NCI-H524 (cell line): ENCODE results near the gene GGCX.

ENCODE experiments used
- DNase-seq, 2 experiments: peaks; one replicate each; lab custom pipeline; 2025; lab: John Stamatoyannopoulos, UW

Gene GGCX

DNA sequence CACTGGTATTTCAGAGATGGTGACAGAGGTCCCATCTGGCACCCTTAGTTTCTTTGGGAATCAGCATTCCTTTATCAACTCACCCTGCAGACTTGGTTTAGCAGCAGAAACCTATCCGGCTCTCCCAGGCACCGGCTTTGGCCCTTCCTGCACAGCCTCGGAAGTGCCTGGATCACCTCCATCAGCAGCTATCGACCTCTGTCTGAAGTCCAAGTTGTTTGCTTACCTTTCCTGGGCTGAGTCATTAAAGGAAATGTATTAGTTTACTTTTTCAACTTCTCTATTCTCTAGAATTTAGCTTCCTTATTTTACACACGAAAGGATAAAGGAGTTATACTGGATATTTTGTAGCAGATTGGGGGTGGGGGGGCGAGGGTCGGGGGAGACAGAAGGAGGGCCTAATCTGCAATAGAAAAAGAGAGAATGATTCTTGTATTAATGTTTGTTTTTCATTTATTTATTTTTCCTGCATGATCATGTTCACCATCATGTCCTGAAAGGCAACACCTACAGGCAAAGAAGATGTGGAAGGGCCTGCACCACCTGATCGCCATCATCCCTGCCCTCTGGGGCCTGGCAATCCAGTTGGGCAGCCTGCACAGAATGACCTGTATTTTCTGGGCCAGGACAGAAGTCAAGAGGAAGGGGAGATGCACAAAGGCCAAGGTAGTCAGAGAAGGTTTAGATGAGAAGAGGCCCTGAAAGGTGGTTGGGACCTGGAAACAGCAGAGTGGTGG lies 44.5 kb downstream of the GGCX start:
- no peak for DNase-seq

DNA sequence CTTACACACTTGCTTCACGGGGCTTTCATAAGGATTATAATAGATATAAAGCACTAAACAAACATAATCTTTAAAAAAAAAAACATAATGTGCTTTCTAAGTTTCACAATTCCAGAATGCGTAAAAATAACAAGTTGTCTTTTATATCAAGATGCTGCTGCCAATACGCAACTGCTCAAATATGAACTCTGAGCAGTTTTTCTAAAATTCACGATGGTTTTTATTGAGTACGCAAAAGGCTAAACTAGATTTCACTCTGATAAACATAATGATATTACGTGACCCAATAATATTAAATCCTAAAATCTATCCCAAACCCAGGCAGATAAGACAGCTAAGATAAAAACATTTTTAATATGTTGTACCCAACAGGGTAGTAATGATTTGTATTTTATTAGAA lies 47.0 kb downstream of the GGCX start:
- no peak for DNase-seq

DNA sequence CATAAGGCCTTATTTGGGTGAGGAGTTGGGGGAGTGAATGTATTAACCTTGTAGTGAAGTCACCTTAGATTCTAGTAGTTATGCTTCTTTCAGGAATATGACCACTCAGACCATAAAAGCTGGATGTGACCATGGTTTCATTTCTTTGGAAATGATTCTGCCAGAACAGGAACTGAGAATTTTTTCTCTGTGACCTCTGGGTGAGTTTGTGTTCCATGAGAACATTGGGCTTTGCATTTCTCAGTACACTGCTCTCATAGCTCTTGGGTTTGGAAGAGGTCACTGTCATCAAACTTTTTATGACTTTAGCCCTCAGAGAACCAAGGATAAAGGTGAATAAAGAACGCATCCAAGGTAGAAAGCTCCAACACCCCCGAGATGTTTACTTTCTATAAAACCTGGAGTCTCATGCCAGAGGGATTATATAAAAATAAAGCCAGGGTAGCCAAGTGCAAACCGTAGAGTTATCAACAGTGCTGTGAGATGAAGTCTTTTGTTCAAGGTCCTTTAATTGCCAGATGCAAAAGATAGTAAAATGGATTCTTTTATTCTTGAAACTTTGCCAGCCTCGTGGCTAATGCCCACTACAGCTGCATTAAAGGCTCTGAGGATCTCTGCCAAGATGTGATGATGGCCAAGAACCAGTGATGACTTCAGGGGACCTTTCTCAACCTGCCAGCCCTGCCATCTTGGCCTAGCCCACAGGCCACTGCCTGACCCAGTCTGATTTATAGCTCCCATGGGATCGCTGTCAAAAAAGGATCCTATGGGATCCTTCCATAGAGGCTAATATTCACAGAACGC lies 50.1 kb downstream of the GGCX start:
- DNase-seq = peak in 1 of 2 experiments; percentile 2

DNA sequence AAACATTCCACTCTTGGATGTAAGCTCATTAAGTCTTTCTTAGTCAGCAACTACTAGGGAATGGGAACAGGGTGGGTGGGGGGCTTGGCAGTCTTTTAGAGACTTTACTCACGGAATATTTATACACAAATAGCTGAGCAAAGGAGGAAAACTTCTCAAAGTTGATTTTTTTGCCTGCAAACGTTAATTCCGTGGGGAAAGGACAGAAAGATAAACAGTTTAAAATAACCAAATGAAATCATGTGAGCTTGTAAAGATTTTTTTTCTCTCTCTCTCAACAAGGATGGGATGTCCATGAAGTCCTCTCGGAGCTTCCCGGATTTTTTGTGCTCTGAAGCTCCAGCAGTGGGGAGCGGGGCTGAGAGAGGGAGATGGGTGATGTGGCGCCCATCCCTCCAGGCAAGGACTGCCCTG lies 54.5 kb downstream of the GGCX start:
- no peak for DNase-seq

DNA sequence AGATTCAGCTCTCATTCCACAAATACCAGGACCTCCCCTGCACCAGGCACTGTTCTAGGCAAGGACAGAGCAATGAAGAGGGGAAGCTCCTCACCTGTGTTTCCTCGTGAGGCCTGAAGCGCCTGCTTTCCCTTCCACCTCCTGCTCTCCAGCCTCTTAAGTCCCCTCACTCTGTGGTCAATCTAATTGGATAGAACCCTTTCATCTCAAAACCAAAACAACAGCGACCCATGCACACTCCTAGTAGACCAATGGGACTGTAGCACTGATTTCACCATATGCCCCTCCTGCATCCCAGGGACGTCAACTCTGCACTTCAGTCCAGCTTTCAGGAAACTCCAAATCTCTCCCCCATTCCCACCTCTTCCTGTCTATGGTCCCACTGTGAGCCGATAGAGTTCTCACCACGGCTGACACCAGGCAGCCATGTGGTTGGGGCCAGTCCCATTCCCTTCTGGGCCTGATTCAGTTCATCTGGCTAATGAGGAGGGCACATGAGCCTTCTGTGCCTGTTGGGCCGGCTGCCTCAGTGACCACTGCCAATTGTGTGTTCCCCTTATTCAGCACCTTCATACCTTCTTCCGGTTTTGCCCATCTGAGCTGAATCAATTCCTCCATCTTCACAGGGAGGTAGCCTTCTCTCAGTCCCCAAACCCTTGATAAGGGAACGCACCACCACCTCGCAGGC lies 55.6 kb downstream of the GGCX start:
- DNase-seq = peak in 1 of 2 experiments; percentile 9

DNA sequence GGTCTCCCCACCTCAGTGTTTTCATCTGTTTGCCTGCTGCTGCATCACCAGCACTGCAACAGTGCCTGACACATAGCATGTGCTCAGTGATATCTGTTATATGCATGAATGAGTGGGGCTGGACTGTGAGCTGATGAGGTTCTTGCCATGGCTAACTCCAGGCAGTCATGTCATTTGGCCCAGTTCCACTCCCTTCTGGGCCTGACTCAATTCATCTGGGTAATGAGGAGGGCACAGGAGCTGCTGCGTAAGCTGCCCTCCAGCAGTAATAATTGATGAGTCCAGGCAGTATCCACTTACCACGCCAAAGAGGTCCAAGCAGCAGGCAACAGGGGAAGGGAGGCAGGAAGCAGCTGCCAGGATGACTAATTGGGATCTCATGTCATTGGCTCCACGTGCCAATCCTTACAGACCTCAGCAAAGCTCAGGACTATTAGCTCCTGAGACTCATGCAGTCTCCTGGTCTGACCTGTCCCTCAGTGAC lies 56.5 kb downstream of the GGCX start:
- DNase-seq = peak; percentile 73 to 91

DNA sequence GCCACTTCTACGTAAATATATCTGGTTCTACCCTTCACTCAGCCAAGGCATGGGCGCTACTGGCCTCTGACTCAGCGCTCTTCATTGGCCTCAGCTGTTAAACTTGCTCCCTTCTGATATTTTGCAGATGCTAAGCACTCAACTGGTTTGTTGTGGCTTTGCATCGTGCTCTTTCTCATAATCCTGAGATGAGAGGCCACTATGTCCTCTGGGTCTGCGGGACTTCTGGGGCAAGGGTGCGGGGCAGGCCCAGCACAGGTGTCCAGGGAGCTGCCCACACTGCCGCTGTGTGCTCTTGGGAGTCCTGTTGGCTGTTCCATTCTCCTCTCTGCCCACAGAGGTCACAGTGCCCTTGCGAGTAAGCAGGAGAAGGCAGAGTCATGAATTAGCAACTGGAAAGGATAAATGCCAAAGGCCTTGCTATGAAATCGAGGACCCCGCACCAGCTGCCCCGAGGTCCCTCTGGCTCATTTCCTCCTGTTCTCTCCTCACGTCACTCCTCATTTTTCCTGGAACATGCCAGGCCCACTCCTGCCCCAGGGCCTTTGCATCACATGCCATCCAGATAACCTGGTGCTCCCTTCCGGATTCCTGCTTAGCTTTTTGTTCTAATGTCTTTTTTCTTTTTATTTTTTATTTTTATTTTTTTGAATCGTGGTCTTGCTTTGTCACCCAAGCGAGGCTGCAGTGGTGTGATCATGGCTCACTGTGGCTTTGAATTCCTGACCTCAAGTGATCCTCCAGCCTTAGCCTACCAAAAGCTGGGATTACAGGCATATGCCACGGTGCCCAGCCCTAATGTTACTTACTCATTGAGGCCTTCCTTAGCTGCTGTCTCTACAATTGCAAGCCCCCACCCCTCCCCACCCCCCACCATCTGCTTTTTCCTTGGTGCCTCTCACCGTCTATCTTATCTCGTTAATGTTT lies 57.2 kb downstream of the GGCX start:
- peak; percentile 71 to 85 for DNase-seq

DNA sequence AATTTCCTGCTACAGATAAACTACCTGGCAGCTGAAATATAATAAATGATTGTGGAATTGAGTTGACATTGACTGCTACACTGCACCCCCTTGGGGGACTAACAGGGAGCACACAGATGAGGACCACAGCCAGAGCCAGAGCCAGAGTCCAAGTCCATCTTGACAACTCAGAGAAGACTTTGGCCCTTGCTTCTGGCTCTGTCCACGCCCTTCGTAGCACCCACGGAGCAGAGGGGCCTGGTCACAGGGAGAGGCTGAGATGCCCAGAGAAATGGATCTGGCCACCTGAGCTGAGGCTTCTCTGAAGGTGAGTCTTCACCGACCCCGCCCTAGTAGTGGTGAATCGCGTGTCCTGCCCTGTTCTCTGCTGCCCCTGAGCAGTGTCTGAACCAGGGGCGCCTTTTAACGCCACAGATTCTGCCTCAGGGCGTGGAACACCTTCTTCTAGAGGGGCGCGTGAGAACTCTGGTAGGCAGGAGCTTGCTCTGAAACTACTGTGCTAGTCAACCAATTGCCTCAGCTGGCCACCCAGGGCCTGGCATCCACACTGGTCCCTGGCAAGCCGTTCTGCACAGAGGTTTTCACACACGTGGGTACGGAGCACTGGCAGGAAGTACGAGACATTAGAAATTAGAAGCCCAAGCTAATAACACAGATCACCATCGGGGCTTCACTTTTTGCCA lies 58.0 kb downstream of the GGCX start:
- no peak for DNase-seq

DNA sequence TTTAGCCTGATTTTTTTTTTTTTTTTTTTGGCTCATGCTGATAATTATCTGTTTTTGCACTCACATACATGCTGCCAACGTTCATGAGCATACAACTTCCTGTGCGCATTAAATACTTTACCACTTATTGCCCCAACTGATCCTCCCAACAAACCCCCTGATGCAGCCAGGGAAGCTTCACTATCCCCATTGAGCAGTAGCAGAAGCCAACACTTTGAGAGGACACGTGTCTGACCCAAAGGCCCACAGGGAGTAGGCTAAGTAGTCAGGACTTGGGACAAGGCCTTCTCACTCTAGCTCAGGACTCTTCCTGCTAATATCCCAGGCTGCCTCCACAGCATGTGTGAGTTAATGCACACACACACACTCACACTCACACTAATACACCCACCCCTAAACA lies 58.6 kb downstream of the GGCX start:
- no peak for DNase-seq

DNA sequence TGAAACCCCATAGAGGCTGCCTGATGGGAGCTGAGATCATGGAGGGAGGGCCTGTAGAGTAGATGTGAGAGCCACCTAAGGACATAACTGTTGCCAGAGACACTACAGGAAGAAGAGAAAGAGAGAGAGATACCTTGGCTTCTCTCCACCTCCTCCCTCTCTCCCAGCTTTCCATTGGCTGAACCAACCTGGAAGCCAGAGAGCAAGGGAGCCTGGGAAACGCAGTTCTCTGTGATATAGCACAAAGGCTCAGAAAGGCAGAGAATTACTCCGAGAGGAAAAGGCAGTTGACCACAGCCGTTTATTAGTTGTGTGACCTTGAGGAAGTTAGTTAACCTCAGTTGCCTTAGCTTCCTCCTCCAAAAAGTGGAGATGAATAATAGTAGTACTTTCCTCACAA lies 60.0 kb downstream of the GGCX start:
- DNase-seq = no peak

DNA sequence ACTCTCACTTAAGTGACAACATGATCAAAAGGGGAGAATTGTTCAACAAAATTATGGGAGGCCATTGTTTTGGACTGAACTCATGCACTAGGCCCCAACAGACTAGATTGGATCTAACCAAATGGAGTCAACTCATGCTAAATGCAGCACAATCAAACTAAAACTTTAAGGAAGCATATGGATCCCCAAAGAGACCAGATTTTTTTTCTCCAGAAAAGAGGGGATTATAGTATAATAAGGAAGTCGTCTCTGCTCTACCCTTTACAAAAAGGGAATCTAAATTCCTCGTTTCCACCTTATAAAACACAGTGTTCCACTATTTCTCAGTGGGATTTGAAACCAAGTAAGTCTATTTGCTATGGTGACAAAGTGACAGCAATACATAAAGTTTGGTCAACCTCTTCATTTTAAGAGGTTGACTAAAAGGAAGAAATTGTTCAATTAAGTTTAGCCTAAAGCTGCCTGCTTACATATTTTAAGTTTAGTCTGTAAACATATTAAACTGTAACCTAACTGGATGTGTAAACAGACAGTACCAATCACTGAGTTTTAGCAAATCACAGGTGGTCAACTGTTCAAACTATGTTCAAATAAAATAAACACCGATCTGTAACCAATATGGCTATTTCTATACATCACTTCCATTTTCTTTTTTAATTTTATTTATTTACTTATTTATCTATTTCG lies 63.2 kb downstream of the GGCX start:
- no peak for DNase-seq

DNA sequence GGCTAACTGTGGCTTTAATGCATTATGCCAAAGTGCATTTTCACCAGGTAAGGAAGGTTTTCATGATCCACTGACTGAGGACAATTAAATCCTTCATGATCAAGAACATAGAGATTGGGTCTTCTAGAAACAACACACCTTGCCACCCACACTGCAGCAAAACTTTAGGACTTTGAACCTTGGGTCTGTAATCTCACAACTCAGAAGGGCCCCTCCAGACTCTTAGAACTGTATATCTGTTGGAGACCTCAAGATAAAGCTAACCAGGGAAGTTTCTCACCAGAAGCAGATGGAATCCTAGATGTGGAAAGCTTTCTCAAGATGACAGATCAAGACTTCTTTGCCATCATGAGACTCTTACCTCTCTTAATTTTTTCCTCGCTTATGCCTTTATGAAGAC lies 64.9 kb downstream of the GGCX start:
- no peak for DNase-seq
